Transverse colon (tissue), 4 donors: ENCODE data around the gene FBXL16. TPM values are rescaled to one million over a fixed set of nuclear protein-coding genes. Genes with fewer than 3 reads are reported as not detected.
A peak's percentile ranks its signal among the peaks of the same experiment; 100 is the strongest.

Source experiments
- DNase-seq: peaks from one replicate; pipeline ENCODE4 v3.0.0-alpha.2; 2019
- H3K27ac ChIP-seq, 4 donors: fragments of 200-600 bp; sonication (generic); 2 replicates each; pipeline ENCODE4 v1.5.1; 2016 to 2018; ENCODE audit warnings: inconsistent platforms in 4 of 4
- H3K27me3 ChIP-seq: fragments of 200-600 bp; sonication (generic); 2 replicates; pipeline ENCODE4 v1.5.1; 2017; ENCODE audit warnings: inconsistent platforms
- H3K36me3 ChIP-seq, 4 donors: fragments of 200-600 bp; sonication (generic); 2 replicates each; pipeline ENCODE4 v1.5.1; 2017 to 2019; ENCODE audit warnings: inconsistent platforms in 4 of 4
- H3K4me1 ChIP-seq, 4 donors: fragments of 200-600 bp; sonication (generic); 2 replicates each; pipeline ENCODE4 v1.5.1; 2017 to 2020; ENCODE audit warnings: inconsistent platforms in 4 of 4
- H3K4me3 ChIP-seq, 4 donors: fragments of 200-600 bp; sonication (generic); 1 replicate in 1 of 4; 2 replicates in 3 of 4; pipeline versions ENCODE4 v1.5.1 to v1.6.1; 2017 to 2019; ENCODE audit warnings: inconsistent platforms in 4 of 4
- H3K9me3 ChIP-seq, 2 donors: fragments of 200-600 bp; sonication (generic); 2 replicates each; pipeline ENCODE4 v1.5.1; 2017 to 2019; ENCODE audit warnings: inconsistent platforms in 2 of 2
- EP300 ChIP-seq: sonication (generic); formaldehyde crosslinking; IDR thresholded peaks from one replicate; pipeline ENCODE4 v1.6.1; 2017; ENCODE audit warnings: antibody characterized with exemption, low read depth
- POLR2A ChIP-seq: fragments of 450-650 bp; IDR thresholded peaks from one replicate; pipeline ENCODE4 v1.6.1; 2016; ENCODE audit warnings: antibody characterized with exemption, mild to moderate bottlenecking, moderate library complexity
- POLR2AphosphoS5 ChIP-seq, 3 donors: sonication (generic); formaldehyde crosslinking; IDR thresholded peaks; one replicate each; pipeline ENCODE4 v1.6.1; 2016; ENCODE audit warnings: antibody characterized with exemption in 3 of 3
- WGBS, 2 donors: methylation state at CpG; one replicate each; pipeline ENCODE4 v1.1.5; 2018; ENCODE audit warnings: low coverage in 1 of 2; 5-methylcytosine and 5-hydroxymethylcytosine counted together
- in situ Hi-C, 4 donors: fragments of 200-750 bp; cut with MboI; loops; one replicate each; pipeline versions ENCODE4 v1.15.0 to v1.15.1; 2017; ENCODE audit warnings: low sequenced_read_pairs in 3 of 4, low pct_ligation_motif_present in 1 of 4, low pct_unique_long_range_greater_than_20kb in 1 of 4
- intact Hi-C: fragments of 100-400 bp; cut with DNase I; formaldehyde crosslinking; loops from one replicate; pipeline ENCODE4 v1.15.1; 2023; ENCODE audit warnings: low total_unique reads
- total RNA-seq, 4 donors: library from RNA; depleted of rRNA; stranded (reverse); fragments of >200 nt; gene quantifications; one replicate each; pipeline ENCODE4 v1.1.0, GENCODE V29; 2016
- TF ChIP-seq, protein P1 (sequence below), 5 experiments: fragments of 200-600 bp in 3 of 5; fragments of 450-650 bp in 2 of 5; sonication (generic) in 3 of 5; IDR thresholded peaks; 1 replicate in 2 of 5; 2 replicates in 3 of 5; pipeline ENCODE4 v1.5.1; 2016 to 2017; ENCODE audit warnings: antibody characterized with exemption in 5 of 5, inconsistent platforms in 3 of 5, mild to moderate bottlenecking in 2 of 5, moderate library complexity in 1 of 5

Gene FBXL16
- total RNA-seq, 4 donors from 2014 or later, result 0.60 to 3.5 (median 1.6) TPM; not detected in 1

DNA sequence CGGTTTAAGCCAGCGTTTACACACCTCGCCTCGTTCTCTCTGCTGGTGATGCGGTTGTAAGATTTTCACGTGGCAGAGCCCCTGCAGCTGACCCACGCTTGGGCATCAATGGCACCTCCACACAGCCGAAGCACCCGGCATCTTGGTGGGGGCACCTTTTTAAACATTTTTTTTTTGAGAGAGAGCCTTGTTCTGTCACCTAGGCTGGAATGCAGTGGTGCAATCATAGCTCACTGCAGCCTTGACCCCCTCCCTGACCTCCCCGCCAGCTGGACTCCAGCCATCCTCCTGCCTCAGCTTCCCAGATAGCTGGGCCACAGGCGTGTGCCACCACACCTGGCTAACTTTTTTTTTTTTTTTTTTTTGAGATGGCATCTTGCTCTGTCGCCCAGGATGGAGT, 51.6 kb downstream of the FBXL16 start:
- TF ChIP-seq POLR2A (no peak), EP300 (no peak), POLR2AphosphoS5 (IDR thresholded peaks at IDR 0.05) (no peak)
- TF ChIP-seq, protein P1, sequence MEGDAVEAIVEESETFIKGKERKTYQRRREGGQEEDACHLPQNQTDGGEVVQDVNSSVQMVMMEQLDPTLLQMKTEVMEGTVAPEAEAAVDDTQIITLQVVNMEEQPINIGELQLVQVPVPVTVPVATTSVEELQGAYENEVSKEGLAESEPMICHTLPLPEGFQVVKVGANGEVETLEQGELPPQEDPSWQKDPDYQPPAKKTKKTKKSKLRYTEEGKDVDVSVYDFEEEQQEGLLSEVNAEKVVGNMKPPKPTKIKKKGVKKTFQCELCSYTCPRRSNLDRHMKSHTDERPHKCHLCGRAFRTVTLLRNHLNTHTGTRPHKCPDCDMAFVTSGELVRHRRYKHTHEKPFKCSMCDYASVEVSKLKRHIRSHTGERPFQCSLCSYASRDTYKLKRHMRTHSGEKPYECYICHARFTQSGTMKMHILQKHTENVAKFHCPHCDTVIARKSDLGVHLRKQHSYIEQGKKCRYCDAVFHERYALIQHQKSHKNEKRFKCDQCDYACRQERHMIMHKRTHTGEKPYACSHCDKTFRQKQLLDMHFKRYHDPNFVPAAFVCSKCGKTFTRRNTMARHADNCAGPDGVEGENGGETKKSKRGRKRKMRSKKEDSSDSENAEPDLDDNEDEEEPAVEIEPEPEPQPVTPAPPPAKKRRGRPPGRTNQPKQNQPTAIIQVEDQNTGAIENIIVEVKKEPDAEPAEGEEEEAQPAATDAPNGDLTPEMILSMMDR (IDR thresholded peaks at IDR 0.05), result no peak
- Histone ChIP-seq H3K36me3 (no peaks in the 10 kb centered on the region), H3K27ac (no peak overlapping the region), H3K27me3 (no peaks in the 10 kb centered on the region), H3K9me3 (no peaks in the 10 kb centered on the region), H3K4me1 (peaks cover 8 to 14% (median 12%) of the 10 kb centered on the region in 4 donors), H3K4me3 (no peak overlapping the region)
- no peak for DNase-seq
- intact Hi-C loops (no loop called here), in situ Hi-C loops (no loop called here)
- WGBS, 2 donors, result 96% methylated on average over 12 of the region's 12 CpGs; no CpG with 5 or more reads in 1 of the 2 donors

DNA sequence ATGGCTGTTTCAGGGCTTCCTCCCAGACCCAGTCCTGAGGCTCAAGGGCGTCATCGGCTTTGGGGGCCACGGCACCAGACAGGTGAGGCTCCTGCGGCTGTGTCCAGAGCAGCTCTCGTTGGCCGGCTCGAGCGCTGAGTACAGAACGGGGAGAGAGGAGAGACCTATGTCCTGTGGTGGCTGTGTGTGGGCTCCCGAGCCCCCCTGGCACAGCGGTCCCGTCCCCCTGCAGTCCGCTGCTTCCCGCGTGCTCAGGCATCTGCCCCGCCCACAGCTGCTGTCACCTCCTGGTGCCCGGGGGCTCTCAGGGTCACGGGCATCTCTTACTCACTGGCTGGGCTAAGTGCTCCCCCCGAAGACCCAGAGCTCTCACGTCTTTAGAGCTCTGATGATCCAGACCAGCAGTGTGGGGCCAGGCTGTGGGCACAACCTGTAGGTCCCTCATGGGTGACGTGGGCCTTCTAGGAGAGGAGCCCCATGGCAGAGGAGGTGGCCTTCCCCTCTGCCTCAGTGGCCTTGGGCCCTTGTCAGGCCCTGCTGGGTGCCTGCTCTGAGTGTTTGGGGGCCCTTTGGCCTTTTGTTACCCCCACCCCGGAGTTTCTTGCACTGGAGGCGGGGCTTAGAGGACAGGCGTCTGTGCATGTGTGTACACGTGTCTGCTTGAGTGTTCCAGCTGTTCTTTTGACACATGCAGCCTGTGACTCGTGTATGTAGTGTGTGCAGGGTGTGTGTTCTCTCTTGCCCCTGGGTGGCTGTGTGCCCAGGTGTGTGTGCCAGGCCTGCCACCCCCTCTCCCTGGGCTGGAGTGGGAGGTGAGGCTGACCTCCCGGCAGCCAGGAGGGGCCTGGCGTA, 52.9 kb downstream of the FBXL16 start:
- Histone ChIP-seq H3K27me3 (no peaks in the 10 kb centered on the region), H3K9me3 (no peaks in the 10 kb centered on the region), H3K4me3 (no peak overlapping the region), H3K27ac (no peak overlapping the region), H3K36me3 (no peaks in the 10 kb centered on the region), H3K4me1 (peaks cover 16 to 28% (median 24%) of the 10 kb centered on the region in 4 donors)
- WGBS, 2 donors, result 77 to 91% methylated on average over 5 to 24 of the region's 28 CpGs
- DNase-seq, result no peak
- in situ Hi-C loops, result no loop called here
- TF ChIP-seq EP300 (no peak), POLR2AphosphoS5 (IDR thresholded peaks at IDR 0.05) (no peak), POLR2A (no peak)
- TF ChIP-seq, protein P1 (IDR thresholded peaks at IDR 0.05), result no peak
- intact Hi-C loops, result no loop called here

DNA sequence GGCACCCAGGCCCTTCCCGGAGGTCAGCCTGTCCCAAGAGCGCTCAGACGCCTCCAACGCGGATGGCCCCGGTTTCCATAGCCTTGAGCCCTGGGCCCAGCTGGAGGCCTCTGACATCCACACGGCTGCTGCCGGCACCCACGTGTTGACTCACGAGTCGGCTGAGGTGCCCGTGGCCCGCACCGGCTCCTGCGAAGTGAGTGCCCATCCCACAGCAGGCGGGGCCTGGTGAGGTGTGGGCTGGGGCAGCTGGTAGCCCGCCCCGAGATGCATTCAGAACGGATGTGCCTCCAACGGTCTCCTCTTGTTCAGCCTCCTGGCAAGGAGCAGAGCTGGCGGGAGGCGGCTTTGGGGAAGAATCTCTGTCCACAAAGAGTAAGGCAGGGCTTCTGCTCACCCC, 53.8 kb downstream of the FBXL16 start:
- Histone ChIP-seq H3K4me1 (peaks cover 24 to 36% (median 33%) of the 10 kb centered on the region in 4 donors), H3K4me3 (no peak overlapping the region), H3K27me3 (no peaks in the 10 kb centered on the region), H3K9me3 (no peaks in the 10 kb centered on the region), H3K27ac (no peak overlapping the region), H3K36me3 (no peaks in the 10 kb centered on the region)
- intact Hi-C loops, result no loop called here
- TF ChIP-seq POLR2A (no peak), POLR2AphosphoS5 (IDR thresholded peaks at IDR 0.05) (no peak), EP300 (no peak)
- TF ChIP-seq, protein P1 (IDR thresholded peaks at IDR 0.05), result no peak
- 96% methylated on average over 14 of the region's 22 CpGs; no CpG with 5 or more reads in 1 of the 2 donors for WGBS, 2 donors
- no peak for DNase-seq
- in situ Hi-C loops, result no loop called here

DNA sequence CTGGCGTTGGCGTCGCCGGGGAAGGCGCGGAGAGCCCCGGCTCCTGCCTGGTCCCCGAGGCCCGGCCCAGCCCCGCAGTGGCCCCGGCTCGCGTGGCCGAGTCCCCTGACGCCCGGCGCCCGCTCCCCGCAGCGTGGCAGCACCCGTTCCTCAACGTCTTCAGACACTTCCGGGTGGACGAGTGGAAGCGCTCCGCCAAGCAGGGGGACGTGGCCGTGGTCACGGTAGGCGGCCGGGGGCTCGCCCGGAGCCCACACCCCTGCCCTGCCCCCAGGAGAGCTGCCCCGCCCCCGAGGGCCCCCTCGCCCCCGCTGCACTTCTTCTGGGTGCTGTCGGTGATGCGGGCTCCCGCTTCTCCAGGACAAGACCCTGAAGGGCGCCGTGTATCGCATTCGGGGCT, 56.0 kb downstream of the FBXL16 start:
- no peaks in the 10 kb centered on the region for H3K36me3 ChIP-seq
- 2% methylated on average over 42 of the region's 44 CpGs; no CpG with 5 or more reads in 1 of the 2 donors for WGBS, 2 donors

More for the DNA sequence above, 56.0 kb downstream of the FBXL16 start:
- Histone ChIP-seq H3K27me3 (no peaks in the 10 kb centered on the region), H3K9me3 (no peaks in the 10 kb centered on the region), H3K27ac (peak overlapping the region; percentile 93 to 96 (median 95)), H3K4me1 (peaks cover 31 to 56% (median 54%) of the 10 kb centered on the region in 4 donors), H3K4me3 (peak overlapping the region; percentile 47 to 86 (median 71))
- in situ Hi-C loops (no loop called here), intact Hi-C loops (no loop called here)
- TF ChIP-seq, protein P1 (IDR thresholded peaks at IDR 0.05), result no peak
- TF ChIP-seq POLR2AphosphoS5 (IDR thresholded peaks at IDR 0.05), result no peak
- no peak for TF ChIP-seq EP300
- no peak for TF ChIP-seq POLR2A
- DNase-seq, result no peak
